SK-N-SH (cell line): ENCODE results near the gene SEMA3D. TPM values are rescaled to one million over a fixed set of nuclear protein-coding genes. Genes with fewer than 3 reads are reported as not detected.
A peak's percentile ranks its signal among the peaks of the same experiment; 100 is the strongest.

Source experiments
- CTCF ChIA-PET: fragments of 300-600, 350-600 bp; formaldehyde crosslinking; extraction: SDS; loops from one replicate; lab custom pipeline; 2021; lab: Yijun Ruan, JAX
- POLR2A ChIA-PET: fragments of 350-600 bp; sonication (Branson Sonifier 250); formaldehyde crosslinking; extraction: SDS; loops from one replicate; lab custom pipeline; 2020; ENCODE audit warnings: antibody characterized with exemption, inconsistent platforms; lab: Yijun Ruan, JAX
- DNase-seq: peaks from one replicate; pipeline ENCODE4 v3.0.0; 2012
- H2AFZ ChIP-seq: fragments of 200-600 bp; sonication (generic); 2 replicates; pipeline ENCODE4 v1.8.1; 2016; ENCODE audit warnings: antibody characterized with exemption, mild to moderate bottlenecking, low read depth
- H3F3A ChIP-seq: fragments of 200-600 bp; sonication (generic); replicated peaks from 2 replicates; pipeline ENCODE3; 2016; ENCODE audit warnings: antibody characterized with exemption, mild to moderate bottlenecking; ENCODE audit not compliant: insufficient read depth
- H3K27ac ChIP-seq, 2 experiments: fragments of 200-500 bp in 1 of 2; fragments of 200-600 bp in 1 of 2; sonication (Bioruptor generic) in 1 of 2; sonication (generic), shearing (Covaris generic) in 1 of 2; 2 replicates each; pipeline versions ENCODE4 v1.5.1 to v1.6.1; 2014 to 2016; ENCODE audit warnings: low read depth in 2 of 2, inconsistent platforms in 1 of 2, low read length in 1 of 2, mild to moderate bottlenecking in 1 of 2, mixed read lengths in 1 of 2
- H3K27me3 ChIP-seq: fragments of 200-600 bp; sonication (generic), shearing (Covaris generic); 2 replicates; pipeline ENCODE4 v1.6.1; 2016; ENCODE audit warnings: mixed run types; ENCODE audit not compliant: insufficient read depth
- H3K36me3 ChIP-seq, 2 experiments: fragments of 200-500 bp in 1 of 2; fragments of 200-600 bp in 1 of 2; sonication (Bioruptor generic) in 1 of 2; sonication (generic) in 1 of 2; replicated peaks in 1 of 2; 2 replicates each; pipeline versions ENCODE3 to v1.5.1; 2014 to 2016; ENCODE audit warnings: low read length in 1 of 2, mild to moderate bottlenecking in 1 of 2; ENCODE audit not compliant: insufficient read depth in 2 of 2, control insufficient read depth in 1 of 2
- H3K4me1 ChIP-seq, 2 experiments: fragments of 200-500 bp in 1 of 2; fragments of 200-600 bp in 1 of 2; sonication (Bioruptor generic) in 1 of 2; sonication (generic), shearing (Covaris generic) in 1 of 2; 2 replicates each; pipeline versions ENCODE4 v1.5.1 to v1.6.1; 2014 to 2016; ENCODE audit warnings: low read depth in 1 of 2, low read length in 1 of 2, mixed run types in 1 of 2; ENCODE audit not compliant: insufficient read depth in 2 of 2, control insufficient read depth in 1 of 2
- H3K4me2 ChIP-seq: fragments of 200-600 bp; sonication (generic), shearing (Covaris generic); 2 replicates; pipeline ENCODE4 v1.6.1; 2017; ENCODE audit warnings: mixed run types
- H3K4me3 ChIP-seq, 2 experiments: fragments of 200-500 bp in 1 of 2; fragments of 200-600 bp in 1 of 2; sonication (Bioruptor generic) in 1 of 2; sonication (generic), shearing (Covaris generic) in 1 of 2; 2 replicates each; pipeline versions ENCODE4 v1.5.1 to v1.8.1; 2014 to 2016; ENCODE audit warnings: low read depth in 2 of 2, inconsistent platforms in 1 of 2, low read length in 1 of 2, mild to moderate bottlenecking in 1 of 2, mixed read lengths in 1 of 2, moderate library complexity in 1 of 2
- H3K79me2 ChIP-seq: fragments of 200-600 bp; sonication (generic); 2 replicates; pipeline ENCODE4 v1.8.1; 2017; ENCODE audit warnings: mild to moderate bottlenecking; ENCODE audit not compliant: insufficient read depth
- H3K9ac ChIP-seq: fragments of 200-600 bp; sonication (generic); 2 replicates; pipeline ENCODE4 v1.6.1; 2017; ENCODE audit warnings: mixed run types
- H3K9me2 ChIP-seq: fragments of 200-600 bp; sonication (generic); 2 replicates; pipeline ENCODE4 v1.6.1; 2017; ENCODE audit warnings: mixed run types
- H3K9me3 ChIP-seq: fragments of 200-600 bp; sonication (generic); 2 replicates; pipeline ENCODE4 v1.6.1; 2017; ENCODE audit warnings: mixed run types, mild to moderate bottlenecking, moderate library complexity
- H4K20me1 ChIP-seq: fragments of 200-600 bp; sonication (generic); 2 replicates; pipeline ENCODE4 v1.6.1; 2017; ENCODE audit warnings: mild to moderate bottlenecking, mixed run types; ENCODE audit not compliant: insufficient read depth
- CHD2 ChIP-seq: fragments of 150-350 bp; IDR thresholded peaks from 2 replicates; pipeline ENCODE4 v1.6.1; 2018; ENCODE audit warnings: low read length; ENCODE audit not compliant: partially characterized antibody
- ELF1 ChIP-seq: IDR thresholded peaks from 2 replicates; pipeline ENCODE4 v1.4.0; 2012
- EP300 ChIP-seq, 2 experiments: IDR thresholded peaks; 2 replicates each; pipeline versions ENCODE4 v1.4.0 to v1.6.1; 2012; ENCODE audit warnings: borderline replicate concordance in 1 of 2, low read depth in 1 of 2, low read length in 1 of 2
- EZH2phosphoT487 ChIP-seq: fragments of 200-600 bp; sonication (generic); IDR thresholded peaks from 2 replicates; pipeline ENCODE4 v1.6.1; 2017; ENCODE audit warnings: low read depth, mixed run types, mild to moderate bottlenecking, antibody characterized with exemption, moderate library complexity, borderline replicate concordance
- FOSL2 ChIP-seq: IDR thresholded peaks from 2 replicates; pipeline ENCODE4 v1.4.0; 2012; ENCODE audit warnings: low read depth, mild to moderate bottlenecking, moderate library complexity, borderline replicate concordance
- FOXM1 ChIP-seq: IDR thresholded peaks from 2 replicates; pipeline ENCODE4 v1.4.0; 2012; ENCODE audit warnings: low read depth, mild to moderate bottlenecking
- GATA2 ChIP-seq: sonication (generic); formaldehyde crosslinking; IDR thresholded peaks from 2 replicates; pipeline ENCODE4 v1.5.0; 2020; ENCODE audit warnings: mild to moderate bottlenecking, missing genetic modification reagents
- IRF3 ChIP-seq: fragments of 150-350 bp; IDR thresholded peaks from 2 replicates; pipeline ENCODE4 v1.6.1; 2016; ENCODE audit warnings: mild to moderate bottlenecking, low read depth, low read length
- JUND ChIP-seq: IDR thresholded peaks from 2 replicates; pipeline ENCODE4 v1.4.0; 2012
- MAX ChIP-seq: IDR thresholded peaks from 2 replicates; pipeline ENCODE4 v1.4.0; 2012; ENCODE audit warnings: low read depth
- MXI1 ChIP-seq: IDR thresholded peaks from 2 replicates; pipeline ENCODE4 v1.6.1; 2012; ENCODE audit warnings: mild to moderate bottlenecking, low read depth, low read length, improper control_type of control experiment
- NFIC ChIP-seq: IDR thresholded peaks from 2 replicates; pipeline ENCODE4 v1.4.0; 2012; ENCODE audit warnings: borderline replicate concordance
- NRF1 ChIP-seq: IDR thresholded peaks from 2 replicates; pipeline ENCODE4 v1.6.1; 2012; ENCODE audit warnings: low read depth, mild to moderate bottlenecking, low read length
- SIN3A ChIP-seq: IDR thresholded peaks from 2 replicates; pipeline ENCODE4 v1.6.1; 2012; ENCODE audit warnings: low read depth, mild to moderate bottlenecking, low read length, moderate library complexity, borderline replicate concordance
- SMC3 ChIP-seq: IDR thresholded peaks from 2 replicates; pipeline ENCODE4 v1.6.1; 2012; ENCODE audit warnings: low read depth, low read length, improper control_type of control experiment
- TCF12 ChIP-seq: IDR thresholded peaks from 2 replicates; pipeline ENCODE4 v1.4.0; 2012
- YY1 ChIP-seq: IDR thresholded peaks from 2 replicates; pipeline ENCODE4 v1.4.0; 2012; ENCODE audit warnings: low read depth, mild to moderate bottlenecking
- WGBS: methylation state at CpG from one replicate; pipeline ENCODE4 v1.1.6; 2017; ENCODE audit warnings: low lambda C conversion rate; 5-methylcytosine and 5-hydroxymethylcytosine counted together
- polyA plus RNA-seq, 3 experiments: library from polyadenylated mRNA; depleted of rRNA; stranded (reverse); fragments of >200 nt; gene quantifications; 2 replicates each; pipeline ENCODE4 v1.2.3, GENCODE V29; 2012
- TF ChIP-seq, protein P1 (sequence below): IDR thresholded peaks from 2 replicates; pipeline ENCODE4 v1.4.0; 2012; ENCODE audit warnings: low read depth, borderline replicate concordance
- TF ChIP-seq, protein P2 (sequence below): fragments of 200-600 bp; sonication (generic); IDR thresholded peaks from 2 replicates; pipeline ENCODE4 v1.6.1; 2017; ENCODE audit warnings: antibody characterized with exemption, mild to moderate bottlenecking, moderate library complexity

SEMA3D gene
- polyA plus RNA-seq, 1 of the 3 experiments (the other 2 are of a cell fraction) = 30.1 TPM

GRCh38 chr7:85184599-85185423 is 2.0 kb downstream of the SEMA3D start:
- Histone ChIP-seq H3K27ac (peak overlapping the region; percentile 29 to 61; a peak in 2 of 4 replicates), H3K4me2 (peak overlapping the region; percentile 84), H3K9me2 (no peaks in the 10 kb centered on the region), H3K9ac (peak overlapping the region; percentile 71), H3F3A (no peaks in the 10 kb centered on the region), H4K20me1 (no peaks in the 10 kb centered on the region), H3K27me3 (no peaks in the 10 kb centered on the region), H3K36me3 (peaks cover 5% of the 10 kb centered on the region in 2 experiments)
- POLR2A ChIA-PET = no interaction called here
- 33% methylated on average over 21 of the region's 21 CpGs for WGBS
- TF ChIP-seq MAX = peak; percentile 93
- TF ChIP-seq GATA2 = peak; percentile 31
- TF ChIP-seq SIN3A = no peak
- TF ChIP-seq MXI1 = peak; percentile 32
- TF ChIP-seq, all 33 proteins: peak for 3
- peak; percentile 59 for DNase-seq
- CTCF ChIA-PET = interaction anchor here (0.6 to 11.8 kb wide), 9 partner anchors 20 to 1253 kb away, joined by 3 to 134 read pairs (median 7); no protein-coding TSS in a partner anchor
- no peaks in the 10 kb centered on the region; the same call in 1 of the 2 replicates for H3K9me3 ChIP-seq
- H3K79me2 ChIP-seq = 0 out of 2 replicates have a peak, but pooled peaks cover 3% of the 10 kb centered on the region
- H3K4me1 ChIP-seq = peaks cover 4 to 26% of the 10 kb centered on the region in 2 experiments; a peak in 3 of 4 replicates
- H2AFZ ChIP-seq = peak overlapping the region; percentile 97
- H3K4me3 ChIP-seq = peak overlapping the region; percentile 90 to 97

GRCh38 chr7:85183296-85183695 is 3.6 kb downstream of the SEMA3D start:
- Histone ChIP-seq H3K27me3 (no peaks in the 10 kb centered on the region), H3K79me2 (0 out of 2 replicates have a peak, but pooled peaks cover 3% of the 10 kb centered on the region), H3K4me2 (no peak overlapping the region), H3K9ac (no peak overlapping the region), H3K4me3 (no peak overlapping the region), H2AFZ (no peak overlapping the region), H3K36me3 (peaks cover 5% of the 10 kb centered on the region in 2 experiments), H3K27ac (no peak overlapping the region), H3K9me2 (no peaks in the 10 kb centered on the region), H4K20me1 (no peaks in the 10 kb centered on the region), H3K9me3 (no peaks in the 10 kb centered on the region; the same call in 1 of the 2 replicates), H3K4me1 (peaks cover 4 to 26% of the 10 kb centered on the region in 2 experiments; a peak in 3 of 4 replicates), H3F3A (no peaks in the 10 kb centered on the region)
- ChIA-PET POLR2A (no interaction called here), CTCF (interaction anchor here (1.1 to 1.2 kb wide), 3 partner anchors 11 to 646 kb away, joined by 3 read pairs; no protein-coding TSS in a partner anchor)
- TF ChIP-seq GATA2 (no peak), JUND (no peak), NFIC (no peak), CHD2 (no peak), SMC3 (no peak), TCF12 (no peak), EZH2phosphoT487 (no peak), ELF1 (no peak), EP300 (IDR thresholded peaks at IDR 0.05; ENCODE audit: borderline replicate concordance in 1 of 2, low read depth in 1 of 2, low read length in 1 of 2) (no peak), YY1 (no peak), IRF3 (no peak), NRF1 (no peak), FOSL2 (no peak), FOXM1 (no peak)
- TF ChIP-seq, protein P1, sequence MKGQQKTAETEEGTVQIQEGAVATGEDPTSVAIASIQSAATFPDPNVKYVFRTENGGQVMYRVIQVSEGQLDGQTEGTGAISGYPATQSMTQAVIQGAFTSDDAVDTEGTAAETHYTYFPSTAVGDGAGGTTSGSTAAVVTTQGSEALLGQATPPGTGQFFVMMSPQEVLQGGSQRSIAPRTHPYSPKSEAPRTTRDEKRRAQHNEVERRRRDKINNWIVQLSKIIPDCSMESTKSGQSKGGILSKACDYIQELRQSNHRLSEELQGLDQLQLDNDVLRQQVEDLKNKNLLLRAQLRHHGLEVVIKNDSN = no peak
- TF ChIP-seq, protein P2, sequence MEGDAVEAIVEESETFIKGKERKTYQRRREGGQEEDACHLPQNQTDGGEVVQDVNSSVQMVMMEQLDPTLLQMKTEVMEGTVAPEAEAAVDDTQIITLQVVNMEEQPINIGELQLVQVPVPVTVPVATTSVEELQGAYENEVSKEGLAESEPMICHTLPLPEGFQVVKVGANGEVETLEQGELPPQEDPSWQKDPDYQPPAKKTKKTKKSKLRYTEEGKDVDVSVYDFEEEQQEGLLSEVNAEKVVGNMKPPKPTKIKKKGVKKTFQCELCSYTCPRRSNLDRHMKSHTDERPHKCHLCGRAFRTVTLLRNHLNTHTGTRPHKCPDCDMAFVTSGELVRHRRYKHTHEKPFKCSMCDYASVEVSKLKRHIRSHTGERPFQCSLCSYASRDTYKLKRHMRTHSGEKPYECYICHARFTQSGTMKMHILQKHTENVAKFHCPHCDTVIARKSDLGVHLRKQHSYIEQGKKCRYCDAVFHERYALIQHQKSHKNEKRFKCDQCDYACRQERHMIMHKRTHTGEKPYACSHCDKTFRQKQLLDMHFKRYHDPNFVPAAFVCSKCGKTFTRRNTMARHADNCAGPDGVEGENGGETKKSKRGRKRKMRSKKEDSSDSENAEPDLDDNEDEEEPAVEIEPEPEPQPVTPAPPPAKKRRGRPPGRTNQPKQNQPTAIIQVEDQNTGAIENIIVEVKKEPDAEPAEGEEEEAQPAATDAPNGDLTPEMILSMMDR = no peak
- WGBS = 85% methylated on average over 3 of the region's 3 CpGs
- DNase-seq = no peak
